Thyroid gland (tissue), 4 donors: ENCODE measurements around the gene LARP6.

Experiments
- POLR2A ChIP-seq, 2 donors: fragments of 450-650 bp; IDR thresholded peaks; one replicate each; pipeline ENCODE4 v1.6.1; 2017; ENCODE audit warnings: antibody characterized with exemption in 2 of 2, mild to moderate bottlenecking in 2 of 2, moderate library complexity in 1 of 2
- TF ChIP-seq, protein P1 (sequence below), 6 experiments: fragments of 200-600 bp in 3 of 6; fragments of 450-650 bp in 3 of 6; sonication (generic) in 3 of 6; IDR thresholded peaks; one replicate each; pipeline ENCODE4 v1.5.1; 2016 to 2019; ENCODE audit warnings: antibody characterized with exemption in 6 of 6, mild to moderate bottlenecking in 2 of 6, inconsistent platforms in 1 of 6, moderate library complexity in 1 of 6

DNA sequence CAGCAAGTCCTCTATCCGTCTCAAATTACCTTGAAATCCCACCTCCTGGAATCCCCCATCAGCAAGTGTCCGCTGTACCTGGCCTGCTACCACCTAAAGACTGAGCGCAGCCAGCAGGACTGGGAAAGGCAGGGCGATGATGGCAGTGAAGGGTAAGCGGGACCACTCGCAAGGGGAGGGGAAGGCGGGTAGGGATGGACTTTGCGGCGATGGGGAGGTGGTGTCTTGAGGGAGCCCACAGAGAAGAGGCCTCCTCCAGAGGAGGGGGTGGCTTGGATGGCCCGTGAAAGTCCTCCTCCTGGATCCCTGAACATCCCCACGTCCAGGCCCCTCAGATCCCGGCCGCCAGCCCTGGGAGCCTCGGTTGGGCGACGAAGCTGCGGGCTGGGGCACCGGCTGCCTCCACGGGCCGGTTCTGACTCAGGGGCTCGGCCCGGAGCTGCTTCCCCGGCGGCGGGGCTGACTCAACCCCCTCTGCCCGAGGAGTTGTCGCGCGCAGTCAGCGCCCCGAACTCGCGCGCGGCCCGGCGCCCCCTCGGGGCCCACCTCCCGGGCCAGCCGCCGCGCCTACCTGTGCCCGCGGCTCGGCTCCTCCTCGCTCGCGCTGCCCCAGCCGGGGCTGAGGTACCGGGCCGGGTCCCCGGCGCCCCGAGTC is 512 bp downstream of the LARP6 start:
- TF ChIP-seq, protein P1, sequence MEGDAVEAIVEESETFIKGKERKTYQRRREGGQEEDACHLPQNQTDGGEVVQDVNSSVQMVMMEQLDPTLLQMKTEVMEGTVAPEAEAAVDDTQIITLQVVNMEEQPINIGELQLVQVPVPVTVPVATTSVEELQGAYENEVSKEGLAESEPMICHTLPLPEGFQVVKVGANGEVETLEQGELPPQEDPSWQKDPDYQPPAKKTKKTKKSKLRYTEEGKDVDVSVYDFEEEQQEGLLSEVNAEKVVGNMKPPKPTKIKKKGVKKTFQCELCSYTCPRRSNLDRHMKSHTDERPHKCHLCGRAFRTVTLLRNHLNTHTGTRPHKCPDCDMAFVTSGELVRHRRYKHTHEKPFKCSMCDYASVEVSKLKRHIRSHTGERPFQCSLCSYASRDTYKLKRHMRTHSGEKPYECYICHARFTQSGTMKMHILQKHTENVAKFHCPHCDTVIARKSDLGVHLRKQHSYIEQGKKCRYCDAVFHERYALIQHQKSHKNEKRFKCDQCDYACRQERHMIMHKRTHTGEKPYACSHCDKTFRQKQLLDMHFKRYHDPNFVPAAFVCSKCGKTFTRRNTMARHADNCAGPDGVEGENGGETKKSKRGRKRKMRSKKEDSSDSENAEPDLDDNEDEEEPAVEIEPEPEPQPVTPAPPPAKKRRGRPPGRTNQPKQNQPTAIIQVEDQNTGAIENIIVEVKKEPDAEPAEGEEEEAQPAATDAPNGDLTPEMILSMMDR (IDR thresholded peaks at IDR 0.05): no peak
- peak in 1 of 2 donors; percentile 22 for TF ChIP-seq POLR2A (IDR thresholded peaks at IDR 0.05)
